CD14-positive monocyte (primary cell): ENCODE measurements around the gene CDH13. TPM values are rescaled to one million over a fixed set of nuclear protein-coding genes. Genes with fewer than 3 reads are reported as not detected.
A peak's percentile ranks its signal among the peaks of the same experiment; 100 is the strongest.

ENCODE experiments used
- DNase-seq, 3 donors: peaks; one replicate each; pipeline ENCODE4 v3.0.0-alpha.2; 2011 to 2022
- H2AFZ ChIP-seq: 2 replicates; pipeline ENCODE4 v1.6.0; 2012; ENCODE audit warnings: mild to moderate bottlenecking, low read depth, low read length, inconsistent platforms; ENCODE audit not compliant: insufficient read depth, poor library complexity, severe bottlenecking
- H3K27ac ChIP-seq, 2 donors: 1 replicate in 1 of 2; 2 replicates in 1 of 2; pipeline ENCODE4 v1.5.1; 2012 to 2013; ENCODE audit warnings: low read length in 2 of 2, control low read depth in 1 of 2, inconsistent platforms in 1 of 2, low read depth in 1 of 2, mild to moderate bottlenecking in 1 of 2
- H3K27me3 ChIP-seq, 2 donors: one replicate each; pipeline versions ENCODE4 v1.6.0 to v1.6.1; 2011 to 2013; ENCODE audit warnings: low read length in 2 of 2; ENCODE audit not compliant: control insufficient read depth in 2 of 2, insufficient read depth in 2 of 2
- H3K36me3 ChIP-seq, 2 donors: replicated peaks in 1 of 2; 1 replicate in 1 of 2; 2 replicates in 1 of 2; pipeline versions ENCODE4 v1.5.1 to v1.6.1; 2012 to 2013; ENCODE audit warnings: low read length in 2 of 2, control low read depth in 1 of 2, inconsistent platforms in 1 of 2, mild to moderate bottlenecking in 1 of 2; ENCODE audit not compliant: insufficient read depth in 2 of 2, control insufficient read depth in 1 of 2
- H3K4me1 ChIP-seq, 2 donors: 1 replicate in 1 of 2; 2 replicates in 1 of 2; pipeline versions ENCODE4 v1.5.1 to v1.6.1; 2012 to 2013; ENCODE audit warnings: low read length in 2 of 2, control low read depth in 1 of 2, inconsistent platforms in 1 of 2, mild to moderate bottlenecking in 1 of 2, moderate library complexity in 1 of 2; ENCODE audit not compliant: insufficient read depth in 2 of 2, control insufficient read depth in 1 of 2
- H3K4me2 ChIP-seq: replicated peaks from 2 replicates; pipeline ENCODE3; 2012; ENCODE audit warnings: low read length, moderate library complexity, mild to moderate bottlenecking; ENCODE audit not compliant: poor library complexity, severe bottlenecking; ENCODE audit errors: extremely low read depth
- H3K4me3 ChIP-seq, 3 experiments: fragments of 200-600 bp in 1 of 3; sonication (generic) in 1 of 3; replicated peaks in 1 of 3; 1 replicate in 2 of 3; 2 replicates in 1 of 3; pipeline ENCODE4 v1.5.1; 2011 to 2013; ENCODE audit warnings: low read length in 3 of 3, mild to moderate bottlenecking in 3 of 3, control low read depth in 2 of 3, low read depth in 2 of 3, inconsistent platforms in 1 of 3, moderate library complexity in 1 of 3
- H3K79me2 ChIP-seq: 2 replicates; pipeline ENCODE4 v1.6.0; 2012; ENCODE audit warnings: mild to moderate bottlenecking, control low read depth, inconsistent platforms, low read length, moderate library complexity; ENCODE audit not compliant: insufficient read depth
- H3K9ac ChIP-seq: 2 replicates; pipeline ENCODE4 v1.6.0; 2017; ENCODE audit warnings: low read length, mild to moderate bottlenecking; ENCODE audit not compliant: insufficient read depth, poor library complexity, severe bottlenecking
- H3K9me3 ChIP-seq, 2 donors: replicated peaks in 1 of 2; 1 replicate in 1 of 2; 2 replicates in 1 of 2; pipeline versions ENCODE4 v1.5.1 to v1.6.1; 2012 to 2013; ENCODE audit warnings: low read length in 2 of 2, control low read depth in 1 of 2; ENCODE audit not compliant: control insufficient read depth in 1 of 2, insufficient read depth in 1 of 2
- H4K20me1 ChIP-seq: 2 replicates; pipeline ENCODE4 v1.6.0; 2012; ENCODE audit warnings: mild to moderate bottlenecking, low read length, control low read depth, moderate library complexity; ENCODE audit not compliant: insufficient read depth
- H3K27ac Mint-ChIP-seq, 7 donors: one replicate each; pipeline ENCODE4 v1.8.0; 2020; ENCODE audit warnings: mild to moderate bottlenecking in 7 of 7, mixed read lengths in 7 of 7, moderate library complexity in 6 of 7, inconsistent platforms in 2 of 7
- H3K27me3 Mint-ChIP-seq, 3 donors: one replicate each; pipeline ENCODE4 v1.8.0; 2021 to 2022; ENCODE audit warnings: low read depth in 3 of 3, mild to moderate bottlenecking in 3 of 3, mixed read lengths in 3 of 3, moderate library complexity in 3 of 3, inconsistent platforms in 1 of 3
- H3K36me3 Mint-ChIP-seq, 2 donors: one replicate each; pipeline ENCODE4 v1.8.0; 2020; ENCODE audit warnings: mixed read lengths in 2 of 2, inconsistent platforms in 1 of 2, mild to moderate bottlenecking in 1 of 2
- H3K4me1 Mint-ChIP-seq: one replicate; pipeline ENCODE4 v1.8.0; 2020; ENCODE audit warnings: mild to moderate bottlenecking, mixed read lengths
- H3K4me3 Mint-ChIP-seq, 2 donors: one replicate each; pipeline ENCODE4 v1.8.0; 2020; ENCODE audit warnings: mild to moderate bottlenecking in 2 of 2, mixed read lengths in 2 of 2, moderate library complexity in 1 of 2
- H3K9me3 Mint-ChIP-seq, 7 donors: one replicate each; pipeline ENCODE4 v1.8.0; 2020 to 2022; ENCODE audit warnings: mixed read lengths in 7 of 7, mild to moderate bottlenecking in 6 of 7, moderate library complexity in 6 of 7, inconsistent platforms in 2 of 7
- WGBS: methylation state at CpG from one replicate; pipeline ENCODE4 v1.1.5; 2013; ENCODE audit warnings: missing lambda C conversion rate; ENCODE audit not compliant: insufficient coverage; 5-methylcytosine and 5-hydroxymethylcytosine counted together
- intact Hi-C, 2 donors: fragments of 100-400 bp; cut with micrococcal nuclease; formaldehyde crosslinking; loops; one replicate each; pipeline versions ENCODE4 v1.15.0 to v1.15.1; 2023
- polyA plus RNA-seq, 3 donors: library from polyadenylated mRNA; depleted of rRNA in 1 of 3; unstranded in 2 of 3; stranded (reverse) in 1 of 3; fragments of 300-500 nt in 2 of 3; fragments of >200 nt in 1 of 3; fragmentation: Illumina TruSeq in 2 of 3; gene quantifications; 1 replicate in 2 of 3; 2 replicates in 1 of 3; pipeline ENCODE4 v1.2.3, GENCODE V29; 2012 to 2021
- TF ChIP-seq, protein P1 (sequence below): fragments of 200-600 bp; IDR thresholded peaks from one replicate; pipeline ENCODE4 v1.8.0; 2022; ENCODE audit warnings: antibody characterized with exemption, mild to moderate bottlenecking

CDH13 gene
- polyA plus RNA-seq, 3 donors = 0.13 to 0.19 TPM; not detected in 1

DNA sequence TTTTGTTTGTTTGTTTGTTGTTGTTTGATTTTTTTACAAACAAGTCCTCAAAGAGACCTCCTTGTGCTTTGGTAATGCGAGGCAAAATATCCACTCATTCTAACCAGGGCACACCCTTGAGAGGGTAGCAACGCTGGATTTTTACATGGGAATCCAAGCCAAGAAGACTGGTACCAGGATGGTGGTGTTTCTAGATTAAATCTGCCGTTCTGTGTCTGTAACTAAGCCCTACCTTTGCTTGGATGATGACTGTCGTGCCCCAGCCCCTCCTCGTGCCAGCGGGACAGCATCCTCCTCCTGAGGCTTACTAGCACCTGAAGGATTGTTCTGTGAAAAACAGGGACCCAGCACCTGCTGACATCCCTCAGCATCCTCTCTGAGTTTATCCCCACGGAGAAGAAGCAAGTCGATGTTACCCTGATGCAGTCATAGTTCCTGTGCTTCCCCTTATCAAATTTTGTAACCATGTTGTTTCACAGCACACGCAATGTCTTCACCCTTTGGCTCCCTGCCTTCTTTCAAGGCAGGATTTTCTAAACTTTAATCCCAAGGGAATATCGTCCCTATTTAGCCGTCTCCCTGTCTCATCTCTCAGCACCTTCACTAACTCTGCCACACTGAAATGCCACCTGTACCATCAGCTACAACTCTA lies 1175.9 kb downstream of the CDH13 start:
- H3K9me3 Mint-ChIP-seq = peaks cover 0 to 5% (median 2%) of the 10 kb centered on the region in 7 donors
- Histone ChIP-seq H3K4me2 (no peak overlapping the region), H2AFZ (no peak overlapping the region), H3K9me3 (no peaks in the 10 kb centered on the region), H3K36me3 (no peaks in the 10 kb centered on the region), H3K27ac (peak overlapping the region; percentile 8 to 21), H3K79me2 (no peaks in the 10 kb centered on the region), H3K4me3 (peak overlapping the region in 1 of 3 experiments; percentile 16), H3K9ac (no peak overlapping the region), H3K27me3 (no peaks in the 10 kb centered on the region), H4K20me1 (no peaks in the 10 kb centered on the region), H3K4me1 (peaks cover 46 to 52% of the 10 kb centered on the region in 2 donors)
- intact Hi-C loops = no loop called here
- TF ChIP-seq, protein P1, sequence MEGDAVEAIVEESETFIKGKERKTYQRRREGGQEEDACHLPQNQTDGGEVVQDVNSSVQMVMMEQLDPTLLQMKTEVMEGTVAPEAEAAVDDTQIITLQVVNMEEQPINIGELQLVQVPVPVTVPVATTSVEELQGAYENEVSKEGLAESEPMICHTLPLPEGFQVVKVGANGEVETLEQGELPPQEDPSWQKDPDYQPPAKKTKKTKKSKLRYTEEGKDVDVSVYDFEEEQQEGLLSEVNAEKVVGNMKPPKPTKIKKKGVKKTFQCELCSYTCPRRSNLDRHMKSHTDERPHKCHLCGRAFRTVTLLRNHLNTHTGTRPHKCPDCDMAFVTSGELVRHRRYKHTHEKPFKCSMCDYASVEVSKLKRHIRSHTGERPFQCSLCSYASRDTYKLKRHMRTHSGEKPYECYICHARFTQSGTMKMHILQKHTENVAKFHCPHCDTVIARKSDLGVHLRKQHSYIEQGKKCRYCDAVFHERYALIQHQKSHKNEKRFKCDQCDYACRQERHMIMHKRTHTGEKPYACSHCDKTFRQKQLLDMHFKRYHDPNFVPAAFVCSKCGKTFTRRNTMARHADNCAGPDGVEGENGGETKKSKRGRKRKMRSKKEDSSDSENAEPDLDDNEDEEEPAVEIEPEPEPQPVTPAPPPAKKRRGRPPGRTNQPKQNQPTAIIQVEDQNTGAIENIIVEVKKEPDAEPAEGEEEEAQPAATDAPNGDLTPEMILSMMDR = no peak
- H3K36me3 Mint-ChIP-seq = peaks cover 2 to 9% of the 10 kb centered on the region in 2 donors
- 74% methylated on average over 9 of the region's 11 CpGs for WGBS
- H3K4me1 Mint-ChIP-seq = peaks cover 52% of the 10 kb centered on the region
- H3K4me3 Mint-ChIP-seq = peak overlapping the region; percentile 48 to 77
- H3K27me3 Mint-ChIP-seq = peaks cover 0 to 4% (median 3%) of the 10 kb centered on the region in 3 donors
- H3K27ac Mint-ChIP-seq = peak overlapping the region; percentile 71 to 82 (median 80)
- peak in 1 of 3 donors; percentile 70 for DNase-seq

DNA sequence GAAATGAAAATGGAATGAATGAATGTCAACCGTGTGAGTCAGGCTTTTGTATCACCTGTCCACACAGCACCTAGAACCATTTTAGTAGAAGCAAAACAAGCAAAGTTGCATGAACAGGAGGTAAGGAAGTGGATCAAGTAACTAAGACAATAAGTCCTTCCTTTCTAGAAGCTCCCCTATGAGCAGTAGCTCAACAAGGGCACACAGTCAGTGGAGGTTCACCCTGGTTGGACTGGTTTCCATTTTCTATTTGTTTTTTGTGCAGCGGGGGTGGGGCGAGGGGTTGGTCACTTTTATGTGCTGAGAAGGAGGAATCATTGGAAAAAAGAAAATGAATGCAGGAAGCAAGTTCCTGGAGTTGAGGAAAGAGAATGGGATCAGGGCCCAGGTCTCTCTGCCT lies 1177.0 kb downstream of the CDH13 start:
- Histone ChIP-seq H3K4me1 (peaks cover 52 to 57% of the 10 kb centered on the region in 2 donors), H3K27me3 (no peaks in the 10 kb centered on the region), H3K36me3 (no peaks in the 10 kb centered on the region), H2AFZ (no peak overlapping the region), H3K4me2 (no peak overlapping the region), H3K4me3 (no peak overlapping the region), H3K27ac (no peak overlapping the region), H3K9me3 (no peaks in the 10 kb centered on the region), H3K79me2 (peaks cover 10% of the 10 kb centered on the region), H4K20me1 (peaks cover 5% of the 10 kb centered on the region), H3K9ac (no peak overlapping the region)
- WGBS = 88% methylated on average over 1 of the region's 3 CpGs
- TF ChIP-seq, protein P1 = no peak
- H3K9me3 Mint-ChIP-seq = peaks cover 0 to 7% (median 2%) of the 10 kb centered on the region in 7 donors
- H3K27me3 Mint-ChIP-seq = peaks cover 0 to 4% (median 3%) of the 10 kb centered on the region in 3 donors
- peaks cover 2 to 9% of the 10 kb centered on the region in 2 donors for H3K36me3 Mint-ChIP-seq
- peaks cover 57% of the 10 kb centered on the region for H3K4me1 Mint-ChIP-seq
- intact Hi-C loops = no loop called here
- no peak for DNase-seq
- H3K4me3 Mint-ChIP-seq = no peak overlapping the region
- peak overlapping the region in 2 of 7 donors; percentile 10 to 93 for H3K27ac Mint-ChIP-seq
